ENCODE results near the gene CRMP1. TPM values are rescaled to one million over a fixed set of nuclear protein-coding genes. Genes with fewer than 3 reads are reported as not detected.
A peak's percentile ranks its signal among the peaks of the same experiment; 100 is the strongest.

CRMP1 gene
- total RNA-seq, 1 donor: not detected

- H3K4me3 ChIP-seq (ENCODE audit: low read depth, low read length): no peak overlapping the region
- TF ChIP-seq CTCF (IDR thresholded peaks at IDR 0.05; ENCODE audit: insufficient read depth, low read length): no peak
- no peak for DNase-seq (ENCODE audit: low read depth)
Observed at GRCh38 chr4:5913454-5913853, 20.6 kb upstream of the CRMP1 start.

- DNase-seq (ENCODE audit: low read depth): peak; percentile 4
- H3K4me3 ChIP-seq (ENCODE audit: low read depth, low read length): no peak overlapping the region
- TF ChIP-seq CTCF (IDR thresholded peaks at IDR 0.05; ENCODE audit: insufficient read depth, low read length): no peak
Observed at GRCh38 chr4:5912614-5913019, 19.7 kb upstream of the CRMP1 start.

- H3K4me3 ChIP-seq (ENCODE audit: low read depth, low read length): no peak overlapping the region
- no peak for DNase-seq (ENCODE audit: low read depth)
Observed at GRCh38 chr4:5908876-5909427, 16.1 kb upstream of the CRMP1 start.

GRCh38 chr4:5906191-5906590 lies 13.3 kb upstream of the CRMP1 start:
- no peak for DNase-seq (ENCODE audit: low read depth)
- TF ChIP-seq CTCF (IDR thresholded peaks at IDR 0.05; ENCODE audit: insufficient read depth, low read length): no peak

More at GRCh38 chr4:5908876-5909427, 16.1 kb upstream of the CRMP1 start:
- TF ChIP-seq CTCF (IDR thresholded peaks at IDR 0.05; ENCODE audit: insufficient read depth, low read length): no peak

GRCh38 chr4:5905714-5906113 lies 12.8 kb upstream of the CRMP1 start:
- no peak for DNase-seq (ENCODE audit: low read depth)
- no peak for TF ChIP-seq CTCF (IDR thresholded peaks at IDR 0.05; ENCODE audit: insufficient read depth, low read length)
- H3K4me3 ChIP-seq (ENCODE audit: low read depth, low read length): no peak overlapping the region

More at GRCh38 chr4:5906191-5906590, 13.3 kb upstream of the CRMP1 start:
- no peak overlapping the region for H3K4me3 ChIP-seq (ENCODE audit: low read depth, low read length)

- DNase-seq (ENCODE audit: low read depth): no peak
- H3K4me3 ChIP-seq (ENCODE audit: low read depth, low read length): no peak overlapping the region
- TF ChIP-seq CTCF (IDR thresholded peaks at IDR 0.05; ENCODE audit: insufficient read depth, low read length): no peak
Observed at GRCh38 chr4:5900844-5901243, 8.0 kb upstream of the CRMP1 start.

GRCh38 chr4:5899881-5900280 lies 7.0 kb upstream of the CRMP1 start:
- no peak overlapping the region for H3K4me3 ChIP-seq (ENCODE audit: low read depth, low read length)
- TF ChIP-seq CTCF (IDR thresholded peaks at IDR 0.05; ENCODE audit: insufficient read depth, low read length): no peak
- no peak for DNase-seq (ENCODE audit: low read depth)
